ENCODE data around the gene NEURL1B.
A peak's percentile ranks its signal among the peaks of the same experiment; 100 is the strongest.

The NEURL1B gene

DNA sequence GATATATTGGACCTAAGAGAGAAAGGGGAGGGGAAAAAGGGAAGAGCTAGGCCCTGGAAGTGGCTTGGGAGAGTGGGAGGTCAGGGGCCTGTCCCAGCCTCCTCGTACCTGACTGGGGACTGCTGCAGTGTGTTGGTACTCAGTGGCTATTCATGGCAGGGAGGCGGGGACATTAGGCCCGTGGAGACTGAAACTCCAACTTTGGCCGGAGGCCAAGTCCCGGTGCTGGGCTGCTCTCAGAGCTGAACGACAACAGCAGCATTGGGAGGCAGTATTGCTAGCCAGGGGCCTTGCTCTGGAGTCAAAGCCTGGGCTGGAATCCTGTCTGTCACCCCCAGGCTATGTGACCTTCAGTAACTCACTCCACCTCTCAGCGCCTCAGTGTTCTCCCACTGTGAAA lies 37.8 kb downstream of the NEURL1B start:
- TF ChIP-seq POLR2AphosphoS5 (IDR thresholded peaks at IDR 0.05; ENCODE audit: low read depth): no peak
- TF ChIP-seq, protein P1, sequence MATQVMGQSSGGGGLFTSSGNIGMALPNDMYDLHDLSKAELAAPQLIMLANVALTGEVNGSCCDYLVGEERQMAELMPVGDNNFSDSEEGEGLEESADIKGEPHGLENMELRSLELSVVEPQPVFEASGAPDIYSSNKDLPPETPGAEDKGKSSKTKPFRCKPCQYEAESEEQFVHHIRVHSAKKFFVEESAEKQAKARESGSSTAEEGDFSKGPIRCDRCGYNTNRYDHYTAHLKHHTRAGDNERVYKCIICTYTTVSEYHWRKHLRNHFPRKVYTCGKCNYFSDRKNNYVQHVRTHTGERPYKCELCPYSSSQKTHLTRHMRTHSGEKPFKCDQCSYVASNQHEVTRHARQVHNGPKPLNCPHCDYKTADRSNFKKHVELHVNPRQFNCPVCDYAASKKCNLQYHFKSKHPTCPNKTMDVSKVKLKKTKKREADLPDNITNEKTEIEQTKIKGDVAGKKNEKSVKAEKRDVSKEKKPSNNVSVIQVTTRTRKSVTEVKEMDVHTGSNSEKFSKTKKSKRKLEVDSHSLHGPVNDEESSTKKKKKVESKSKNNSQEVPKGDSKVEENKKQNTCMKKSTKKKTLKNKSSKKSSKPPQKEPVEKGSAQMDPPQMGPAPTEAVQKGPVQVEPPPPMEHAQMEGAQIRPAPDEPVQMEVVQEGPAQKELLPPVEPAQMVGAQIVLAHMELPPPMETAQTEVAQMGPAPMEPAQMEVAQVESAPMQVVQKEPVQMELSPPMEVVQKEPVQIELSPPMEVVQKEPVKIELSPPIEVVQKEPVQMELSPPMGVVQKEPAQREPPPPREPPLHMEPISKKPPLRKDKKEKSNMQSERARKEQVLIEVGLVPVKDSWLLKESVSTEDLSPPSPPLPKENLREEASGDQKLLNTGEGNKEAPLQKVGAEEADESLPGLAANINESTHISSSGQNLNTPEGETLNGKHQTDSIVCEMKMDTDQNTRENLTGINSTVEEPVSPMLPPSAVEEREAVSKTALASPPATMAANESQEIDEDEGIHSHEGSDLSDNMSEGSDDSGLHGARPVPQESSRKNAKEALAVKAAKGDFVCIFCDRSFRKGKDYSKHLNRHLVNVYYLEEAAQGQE (IDR thresholded peaks at IDR 0.05; ENCODE audit: insufficient replicate concordance, low read depth): no peak
- no peak for TF ChIP-seq SPI1 (IDR thresholded peaks at IDR 0.05; ENCODE audit: borderline replicate concordance, low read depth)
- TF ChIP-seq, protein P2, sequence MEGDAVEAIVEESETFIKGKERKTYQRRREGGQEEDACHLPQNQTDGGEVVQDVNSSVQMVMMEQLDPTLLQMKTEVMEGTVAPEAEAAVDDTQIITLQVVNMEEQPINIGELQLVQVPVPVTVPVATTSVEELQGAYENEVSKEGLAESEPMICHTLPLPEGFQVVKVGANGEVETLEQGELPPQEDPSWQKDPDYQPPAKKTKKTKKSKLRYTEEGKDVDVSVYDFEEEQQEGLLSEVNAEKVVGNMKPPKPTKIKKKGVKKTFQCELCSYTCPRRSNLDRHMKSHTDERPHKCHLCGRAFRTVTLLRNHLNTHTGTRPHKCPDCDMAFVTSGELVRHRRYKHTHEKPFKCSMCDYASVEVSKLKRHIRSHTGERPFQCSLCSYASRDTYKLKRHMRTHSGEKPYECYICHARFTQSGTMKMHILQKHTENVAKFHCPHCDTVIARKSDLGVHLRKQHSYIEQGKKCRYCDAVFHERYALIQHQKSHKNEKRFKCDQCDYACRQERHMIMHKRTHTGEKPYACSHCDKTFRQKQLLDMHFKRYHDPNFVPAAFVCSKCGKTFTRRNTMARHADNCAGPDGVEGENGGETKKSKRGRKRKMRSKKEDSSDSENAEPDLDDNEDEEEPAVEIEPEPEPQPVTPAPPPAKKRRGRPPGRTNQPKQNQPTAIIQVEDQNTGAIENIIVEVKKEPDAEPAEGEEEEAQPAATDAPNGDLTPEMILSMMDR (IDR thresholded peaks at IDR 0.05; ENCODE audit: insufficient read depth, low read length): no peak
- no peak for TF ChIP-seq GABPA (IDR thresholded peaks at IDR 0.05; ENCODE audit: low read depth)
- DNase-seq (ENCODE audit: low read depth in 1 of 2, low spot score in 1 of 2): no peak
- H3K27ac ChIP-seq (replicated peaks): no peak overlapping the region
- H3K4me3 ChIP-seq (replicated peaks; ENCODE audit: insufficient read depth, low read length): no peak overlapping the region
- H3K27me3 ChIP-seq (ENCODE audit: insufficient read depth, poor library complexity, severe bottlenecking): no peaks in the 10 kb centered on the region

DNA sequence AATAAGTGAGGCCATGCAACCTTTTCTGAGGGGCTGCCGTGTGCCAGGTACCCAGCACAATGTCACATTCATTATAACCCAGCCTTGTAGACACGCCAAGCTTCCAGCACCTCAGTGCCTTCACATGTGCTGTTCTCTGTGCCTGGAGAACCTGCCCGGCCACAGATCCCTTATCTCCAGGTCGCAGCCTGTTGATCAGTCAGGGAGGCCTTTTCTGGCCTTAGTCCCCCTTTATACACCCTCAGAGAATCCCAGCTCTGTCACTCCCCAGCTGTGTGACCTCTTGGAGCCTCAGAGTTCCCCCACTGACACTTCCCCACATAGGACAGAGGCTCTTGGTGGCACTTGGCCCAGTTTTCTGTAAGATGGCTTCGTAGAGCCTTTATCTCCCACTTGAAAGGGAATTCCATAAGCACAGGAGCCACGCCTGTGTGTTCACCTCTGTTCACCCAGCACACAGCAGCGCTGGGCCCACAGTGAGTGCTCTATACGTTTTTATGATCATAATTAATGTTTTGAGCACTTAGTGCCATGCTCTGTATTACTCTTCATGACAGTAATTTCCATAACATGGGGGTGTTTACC lies 38.7 kb downstream of the NEURL1B start:
- no peak for DNase-seq (ENCODE audit: low read depth in 1 of 2, low spot score in 1 of 2)
- TF ChIP-seq SPI1 (IDR thresholded peaks at IDR 0.05; ENCODE audit: borderline replicate concordance, low read depth) (no peak), GABPA (IDR thresholded peaks at IDR 0.05; ENCODE audit: low read depth) (no peak), POLR2AphosphoS5 (IDR thresholded peaks at IDR 0.05; ENCODE audit: low read depth) (no peak)
- TF ChIP-seq, protein P2 (IDR thresholded peaks at IDR 0.05; ENCODE audit: insufficient read depth, low read length): no peak
- TF ChIP-seq, protein P1 (IDR thresholded peaks at IDR 0.05; ENCODE audit: insufficient replicate concordance, low read depth): no peak
- H3K27me3 ChIP-seq (ENCODE audit: insufficient read depth, poor library complexity, severe bottlenecking): peaks cover 3% of the 10 kb centered on the region
- no peak overlapping the region for H3K27ac ChIP-seq (replicated peaks)
- H3K4me3 ChIP-seq (replicated peaks; ENCODE audit: insufficient read depth, low read length): no peak overlapping the region

DNA sequence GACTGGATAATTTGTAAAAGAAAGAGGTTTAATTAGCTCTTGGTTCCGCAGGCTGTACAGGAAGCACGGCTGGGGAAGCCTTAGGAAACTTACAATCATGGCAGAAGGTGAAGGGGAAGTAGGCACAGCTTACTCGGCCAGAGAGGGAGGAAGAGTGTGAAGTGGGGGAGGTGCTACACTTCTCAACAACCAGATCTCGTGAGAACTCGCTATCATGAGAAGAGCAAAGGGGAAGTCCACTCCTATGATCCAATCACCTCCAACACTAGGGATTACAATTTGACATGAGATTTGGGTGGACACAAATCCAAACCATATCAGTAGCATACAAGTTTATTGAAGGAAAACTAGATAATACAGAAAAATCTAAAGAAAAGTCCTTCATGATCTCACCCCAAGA lies 39.9 kb downstream of the NEURL1B start:
- TF ChIP-seq, protein P1 (IDR thresholded peaks at IDR 0.05; ENCODE audit: insufficient replicate concordance, low read depth): no peak
- peak; percentile 68; the same call in 1 of the 2 replicates for TF ChIP-seq SPI1 (IDR thresholded peaks at IDR 0.05; ENCODE audit: borderline replicate concordance, low read depth)
- DNase-seq (ENCODE audit: low read depth in 1 of 2, low spot score in 1 of 2): peak; percentile 68 to 76

More for the DNA sequence above, 39.9 kb downstream of the NEURL1B start:
- H3K27ac ChIP-seq (replicated peaks): no peak overlapping the region
- H3K27me3 ChIP-seq (ENCODE audit: insufficient read depth, poor library complexity, severe bottlenecking): peaks cover 3% of the 10 kb centered on the region
- H3K4me3 ChIP-seq (replicated peaks; ENCODE audit: insufficient read depth, low read length): no peak overlapping the region

Measured in HL-60 (cell line).